GM18507 (cell line): ENCODE measurements around the gene STRN.

ENCODE experiments used
- DNase-seq: peaks from one replicate; pipeline ENCODE4 v3.0.0; 2011; ENCODE audit warnings: low read depth; ENCODE audit not compliant: insufficient read length; ENCODE audit errors: extremely low spot score
- FAIRE-seq: peaks from 2 replicates; lab custom pipeline; 2011; peaks lifted over from hg19 to GRCh38; lab: Jason Lieb, UNC

The STRN gene

DNA sequence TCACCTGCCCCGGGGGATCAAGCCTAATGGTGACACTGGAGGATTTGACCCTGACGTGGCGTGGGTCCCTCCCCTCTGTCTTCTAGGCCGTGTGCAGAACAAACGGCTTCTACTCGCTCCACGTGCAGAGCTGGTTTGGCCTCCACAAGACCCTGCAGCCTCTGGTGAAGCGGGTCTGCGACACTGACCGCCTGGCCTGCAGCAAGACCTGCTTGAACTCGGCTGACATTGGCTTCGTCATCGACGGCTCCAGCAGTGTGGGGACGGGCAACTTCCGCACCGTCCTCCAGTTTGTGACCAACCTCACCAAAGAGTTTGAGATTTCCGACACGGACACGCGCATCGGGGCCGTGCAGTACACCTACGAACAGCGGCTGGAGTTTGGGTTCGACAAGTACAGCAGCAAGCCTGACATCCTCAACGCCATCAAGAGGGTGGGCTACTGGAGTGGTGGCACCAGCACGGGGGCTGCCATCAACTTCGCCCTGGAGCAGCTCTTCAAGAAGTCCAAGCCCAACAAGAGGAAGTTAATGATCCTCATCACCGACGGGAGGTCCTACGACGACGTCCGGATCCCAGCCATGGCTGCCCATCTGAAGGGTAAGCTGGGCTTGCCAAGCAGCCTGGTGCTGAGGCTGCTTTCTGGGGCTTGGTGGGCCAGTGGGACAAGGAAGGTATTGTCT lies 157.8 kb downstream of the STRN start:
- FAIRE-seq (no peak), DNase-seq (no peak)

DNA sequence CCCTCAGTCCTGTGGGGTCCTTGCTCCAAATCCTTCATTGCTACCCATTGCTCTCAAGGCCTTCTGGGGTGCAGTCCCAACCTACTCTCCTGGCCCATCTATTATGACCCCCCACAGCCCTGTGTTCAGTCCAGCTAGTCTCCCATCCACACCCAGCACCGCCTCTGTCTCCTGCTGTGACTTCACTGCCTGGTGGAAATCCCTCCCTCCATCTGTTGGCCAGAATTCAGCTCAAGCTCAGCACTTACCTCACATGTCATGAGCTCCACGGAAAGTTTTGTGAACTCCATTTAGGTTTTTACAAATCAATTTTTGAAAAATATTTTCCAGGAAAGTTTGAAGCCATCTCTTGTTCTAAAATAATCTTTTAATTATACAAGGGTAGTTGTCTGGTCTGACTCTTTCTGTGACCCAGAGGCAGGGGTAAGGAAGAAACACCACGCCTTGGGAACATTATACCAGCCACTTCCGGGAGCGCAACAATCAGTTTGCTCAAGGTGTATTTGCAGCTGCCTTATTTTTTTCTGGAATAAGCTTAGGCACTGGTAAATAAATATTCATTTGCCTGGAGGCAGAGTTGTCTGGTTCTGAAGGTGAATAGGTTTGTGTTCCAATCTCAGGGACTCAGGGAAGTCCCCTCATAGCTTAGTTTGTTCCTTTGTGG lies 159.0 kb downstream of the STRN start:
- FAIRE-seq (no peak), DNase-seq (no peak)

DNA sequence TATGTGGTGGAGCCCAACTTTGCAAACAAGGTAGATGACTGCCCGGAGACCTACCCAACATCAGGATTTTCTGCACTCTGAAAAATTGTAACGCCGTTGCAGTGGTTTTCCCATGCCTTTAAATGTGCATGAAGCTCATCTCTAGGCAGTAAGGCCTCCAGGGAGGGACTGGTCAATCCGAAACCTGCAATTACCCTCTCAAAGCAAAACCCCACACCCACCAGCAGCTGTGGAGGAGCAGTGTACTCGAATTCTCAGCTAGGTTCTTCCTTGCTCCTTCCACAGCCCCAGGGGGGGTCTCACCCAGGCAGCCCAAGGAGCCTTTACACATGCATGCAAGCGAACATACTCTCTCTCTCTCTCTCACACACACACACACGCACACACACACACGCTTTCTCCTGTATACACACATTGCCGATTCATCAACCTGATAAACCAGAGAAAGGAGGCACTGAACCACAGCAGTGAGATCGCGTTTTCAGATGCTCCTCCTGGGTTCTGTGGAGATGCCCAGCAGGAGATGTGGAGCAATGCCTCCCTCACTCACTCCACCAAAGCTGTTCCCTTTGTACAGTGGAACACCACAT lies 160.6 kb downstream of the STRN start:
- no peak for FAIRE-seq
- DNase-seq, result no peak

DNA sequence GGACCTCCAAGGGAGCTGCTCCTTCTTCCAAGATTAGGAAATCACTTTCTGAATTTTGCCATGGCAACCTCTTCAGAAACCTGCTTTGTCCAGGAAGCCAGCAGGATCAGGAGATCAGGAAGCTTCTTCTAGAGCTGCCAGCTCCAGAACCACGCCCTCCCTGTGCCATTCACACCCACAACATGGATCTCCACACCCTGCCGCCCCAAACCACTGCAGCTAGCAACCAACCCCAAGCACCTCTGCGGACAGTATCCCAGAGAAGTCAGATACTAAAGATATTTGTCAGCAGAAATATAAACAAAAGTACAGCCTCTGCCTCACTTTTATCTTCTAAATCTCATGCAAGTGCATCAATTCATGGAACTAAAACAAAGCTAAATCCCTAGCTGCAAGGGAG lies 163.4 kb downstream of the STRN start:
- FAIRE-seq, result no peak
- no peak for DNase-seq

DNA sequence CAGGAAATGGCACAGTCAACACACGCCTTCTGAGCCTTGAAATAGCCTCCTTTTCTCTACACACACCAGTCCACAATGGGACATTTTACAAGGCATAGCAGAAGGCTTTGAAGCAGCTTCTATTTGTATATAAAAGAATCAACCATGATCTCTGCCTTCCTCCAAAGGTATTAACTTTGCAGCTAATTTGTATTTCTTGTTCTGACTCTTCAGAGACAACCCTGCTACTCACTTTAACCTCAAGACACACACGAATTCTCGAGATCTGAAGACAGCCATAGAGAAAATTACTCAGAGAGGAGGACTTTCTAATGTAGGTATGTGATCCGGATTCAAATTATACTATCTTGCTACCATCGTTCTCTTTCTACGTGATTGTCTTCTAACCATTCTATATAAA lies 165.2 kb downstream of the STRN start:
- FAIRE-seq, result no peak
- no peak for DNase-seq

DNA sequence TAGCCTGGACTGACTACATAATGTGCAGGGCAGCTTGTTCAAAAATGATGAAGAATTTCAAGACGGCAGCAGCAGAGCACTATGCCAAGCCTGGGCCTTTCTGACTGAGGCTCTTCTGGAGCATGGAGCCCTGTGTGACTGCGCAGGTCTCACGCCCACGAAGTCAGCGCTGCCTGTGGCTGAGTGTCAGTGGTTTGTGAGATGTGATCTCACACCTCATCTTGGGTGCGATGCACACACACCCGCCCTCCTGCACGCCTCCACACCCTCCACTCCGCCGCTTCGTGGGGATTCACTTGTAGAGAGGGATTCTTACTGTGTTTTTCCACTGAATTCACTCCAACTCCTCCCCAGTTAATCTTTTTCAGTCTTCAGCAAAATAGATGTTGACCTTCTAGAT lies 166.0 kb downstream of the STRN start:
- no peak for FAIRE-seq

DNA sequence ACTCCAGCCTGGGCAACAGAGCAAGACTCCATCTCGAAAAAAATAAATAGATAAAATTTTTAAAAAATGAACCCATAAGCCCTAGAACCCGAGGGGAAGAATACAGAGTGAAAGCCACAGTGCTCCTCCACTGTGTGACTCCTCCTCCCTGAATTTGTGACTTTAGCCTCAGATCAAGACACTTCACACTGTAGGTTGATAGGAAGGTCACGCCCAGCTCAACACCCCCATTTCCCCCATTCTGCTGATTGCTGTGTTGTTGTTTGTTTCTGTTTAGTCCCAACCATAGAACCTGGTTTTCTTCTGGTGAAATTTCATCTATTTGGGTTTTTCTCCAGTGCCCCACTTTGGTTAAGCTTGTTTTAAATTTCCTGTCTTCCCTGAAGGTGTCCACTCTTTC lies 167.6 kb downstream of the STRN start:
- no peak for FAIRE-seq
- DNase-seq, result no peak

More for the DNA sequence above, 166.0 kb downstream of the STRN start:
- DNase-seq, result no peak

DNA sequence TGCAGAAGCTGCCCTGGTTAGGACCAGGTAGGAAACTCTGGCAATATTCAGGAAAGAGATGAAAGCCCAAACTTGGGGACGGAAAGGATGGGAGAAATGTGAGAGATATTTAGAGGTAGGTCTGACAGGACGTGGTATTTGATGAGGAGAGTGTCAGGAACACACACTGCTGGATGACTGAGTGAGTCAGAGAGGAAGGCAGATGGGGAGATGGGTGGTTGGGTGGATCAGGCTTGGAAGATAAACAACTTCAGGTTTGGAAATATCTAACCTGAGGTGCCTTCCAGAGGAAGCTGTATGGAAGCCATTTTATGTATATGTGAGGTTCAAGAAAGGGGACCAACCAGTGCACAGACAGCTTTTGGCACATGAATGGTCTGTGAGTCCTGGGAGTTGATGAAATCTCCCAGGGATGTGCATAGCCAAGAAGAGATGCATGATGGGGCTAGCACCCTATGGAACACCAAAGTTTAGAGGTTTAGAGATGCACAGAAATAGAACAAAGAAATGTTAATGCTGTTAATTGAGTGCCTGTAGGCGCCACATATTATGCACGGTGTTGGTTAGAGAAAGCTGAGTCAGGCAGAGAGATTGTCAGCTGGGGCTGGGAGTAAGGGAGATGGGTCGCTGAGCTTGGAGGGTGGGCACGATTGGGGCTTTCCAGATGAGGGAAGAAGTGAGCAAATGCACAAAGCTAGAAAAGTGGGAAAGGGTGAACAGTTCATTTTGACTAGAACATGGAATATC lies 168.8 kb downstream of the STRN start:
- FAIRE-seq (no peak), DNase-seq (no peak)
